NCI-H1436 treated with DMSO at 0.1 percent for 48 hours (cell line): ENCODE measurements around the gene OAS1.

Source experiments
- DNase-seq: peaks from one replicate; lab custom pipeline; 2025; lab: John Stamatoyannopoulos, UW

Gene OAS1

GRCh38 chr12:112967306-112967705 lies 60.5 kb downstream of the OAS1 start:
- no peak for DNase-seq

GRCh38 chr12:112967858-112968257 lies 61.1 kb downstream of the OAS1 start:
- no peak for DNase-seq
